Keratinocyte (primary cell): ENCODE data around the gene GCK.

ENCODE experiments used
- CTCF ChIP-seq, 3 experiments: IDR thresholded peaks in 1 of 3; conservative IDR thresholded peaks in 1 of 3; optimal IDR thresholded peaks in 1 of 3; 2 replicates in 2 of 3; 3 replicates in 1 of 3; pipeline versions ENCODE3 to v1.5.1; 2011; ENCODE audit warnings: low read length in 3 of 3, mild to moderate bottlenecking in 3 of 3, moderate library complexity in 2 of 3, control low read depth in 1 of 3, inconsistent platforms in 1 of 3; ENCODE audit not compliant: insufficient read depth in 2 of 3; ENCODE audit errors: extremely low read depth in 1 of 3
- EZH2 ChIP-seq: IDR thresholded peaks from one replicate; pipeline ENCODE4 v1.6.1; 2012; ENCODE audit warnings: inconsistent platforms, mild to moderate bottlenecking, low read length, moderate library complexity

- no peak for TF ChIP-seq CTCF (optimal IDR thresholded peaks at IDR 0.05 in 1 of 3, IDR thresholded peaks at IDR 0.05 in 1 of 3, conservative IDR thresholded peaks at IDR 0.05 in 1 of 3; ENCODE audit: extremely low read depth in 1 of 3, insufficient read depth in 2 of 3, low read length in 3 of 3)
- no peak for TF ChIP-seq EZH2
These were observed 41.9 kb downstream of the GCK start for GRCh38 chr7:44147026-44147991.
